ENCODE results near the gene SLC22A23.

DNA sequence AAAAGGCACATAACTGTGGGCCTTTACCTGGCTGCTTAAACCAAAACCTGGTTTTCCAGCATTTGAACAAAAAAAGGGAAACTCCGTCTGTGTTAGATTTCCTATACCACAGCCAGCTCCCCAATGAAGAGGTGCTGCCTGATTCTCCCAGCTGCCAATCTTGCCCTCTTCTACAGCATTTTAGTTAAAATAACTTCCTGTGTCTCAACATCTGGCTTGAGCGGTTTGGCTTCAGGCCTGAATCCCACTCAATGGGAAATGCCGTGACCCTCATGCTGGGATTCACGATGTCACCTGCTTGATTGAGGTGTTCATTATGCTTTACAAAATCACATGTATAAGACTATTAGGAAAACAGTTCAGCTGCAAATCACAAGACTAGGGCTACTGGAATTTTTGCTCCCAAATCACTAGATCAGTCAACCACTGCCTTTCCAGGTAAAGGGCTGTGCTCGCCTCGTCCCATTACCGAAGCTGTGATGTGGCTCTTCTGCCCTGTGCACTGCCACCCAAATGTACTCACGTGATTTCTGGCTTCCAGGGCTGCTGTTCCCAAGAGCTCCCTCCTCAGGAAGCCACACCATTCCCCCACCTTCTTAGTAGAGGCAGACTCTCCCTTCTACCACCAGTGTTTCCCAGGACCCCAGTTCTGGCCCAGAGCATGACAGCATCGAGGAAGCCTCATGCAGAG is 103.5 kb downstream of the SLC22A23 start:
- TF ChIP-seq, protein P1, sequence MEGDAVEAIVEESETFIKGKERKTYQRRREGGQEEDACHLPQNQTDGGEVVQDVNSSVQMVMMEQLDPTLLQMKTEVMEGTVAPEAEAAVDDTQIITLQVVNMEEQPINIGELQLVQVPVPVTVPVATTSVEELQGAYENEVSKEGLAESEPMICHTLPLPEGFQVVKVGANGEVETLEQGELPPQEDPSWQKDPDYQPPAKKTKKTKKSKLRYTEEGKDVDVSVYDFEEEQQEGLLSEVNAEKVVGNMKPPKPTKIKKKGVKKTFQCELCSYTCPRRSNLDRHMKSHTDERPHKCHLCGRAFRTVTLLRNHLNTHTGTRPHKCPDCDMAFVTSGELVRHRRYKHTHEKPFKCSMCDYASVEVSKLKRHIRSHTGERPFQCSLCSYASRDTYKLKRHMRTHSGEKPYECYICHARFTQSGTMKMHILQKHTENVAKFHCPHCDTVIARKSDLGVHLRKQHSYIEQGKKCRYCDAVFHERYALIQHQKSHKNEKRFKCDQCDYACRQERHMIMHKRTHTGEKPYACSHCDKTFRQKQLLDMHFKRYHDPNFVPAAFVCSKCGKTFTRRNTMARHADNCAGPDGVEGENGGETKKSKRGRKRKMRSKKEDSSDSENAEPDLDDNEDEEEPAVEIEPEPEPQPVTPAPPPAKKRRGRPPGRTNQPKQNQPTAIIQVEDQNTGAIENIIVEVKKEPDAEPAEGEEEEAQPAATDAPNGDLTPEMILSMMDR (IDR thresholded peaks at IDR 0.05; ENCODE audit: low read depth, low read length): no peak
- TF ChIP-seq EZH2phosphoT487 (IDR thresholded peaks at IDR 0.05; ENCODE audit: low read depth): no peak

All from OCI-LY3 (cell line).